Activated CD4-positive, alpha-beta T cell treated with anti-CD3 and anti-CD28 coated beads, Interleukin-2, Interleukin-6, amounts not matched to agents 100 ng/mL and 50 ng/mL, durations not matched to agents 16 hours and 8 hours (primary cell): ENCODE measurements around the gene TIGD4.
A peak's percentile ranks its signal among the peaks of the same experiment; 100 is the strongest.
"Not testable (repeated sequence)": the region's sequence is repeated elsewhere in the genome, so short reads cannot be mapped to it uniquely, and the experiment has no call there.

Experiments
- DNase-seq: peaks from one replicate; pipeline ENCODE4 v3.0.0-alpha.2; 2020

TIGD4 gene

DNA sequence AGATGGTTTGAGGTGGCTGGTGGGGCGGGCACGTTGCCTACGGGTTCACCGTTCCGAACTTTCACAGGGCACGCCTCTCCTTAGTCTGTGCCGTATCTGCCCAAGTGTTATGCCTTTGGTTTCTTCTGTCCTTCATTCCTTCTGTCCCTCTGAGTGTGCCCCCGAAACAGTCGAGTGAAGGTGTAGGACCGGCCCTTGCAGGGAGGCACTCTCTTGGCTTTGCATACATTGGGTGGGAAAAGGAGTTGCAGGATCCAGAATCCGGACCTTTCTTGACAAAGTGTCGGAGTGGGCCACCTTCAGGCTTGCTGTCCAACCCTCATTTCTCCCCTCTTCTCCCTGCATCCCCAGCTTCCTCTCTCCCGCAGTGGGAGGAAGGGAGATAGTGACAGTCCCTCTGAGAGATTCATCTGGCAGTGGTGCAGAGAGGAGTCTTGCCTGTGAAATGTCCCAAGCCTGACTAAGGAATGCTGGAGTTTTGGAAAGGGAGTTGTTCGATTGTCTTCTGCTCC is 793 bp upstream of the TIGD4 start:
- no peak for DNase-seq

- DNase-seq = peak; percentile 48
These were observed 646 bp downstream of the TIGD4 start for GRCh38 chr4:152778656-152779512.

DNA sequence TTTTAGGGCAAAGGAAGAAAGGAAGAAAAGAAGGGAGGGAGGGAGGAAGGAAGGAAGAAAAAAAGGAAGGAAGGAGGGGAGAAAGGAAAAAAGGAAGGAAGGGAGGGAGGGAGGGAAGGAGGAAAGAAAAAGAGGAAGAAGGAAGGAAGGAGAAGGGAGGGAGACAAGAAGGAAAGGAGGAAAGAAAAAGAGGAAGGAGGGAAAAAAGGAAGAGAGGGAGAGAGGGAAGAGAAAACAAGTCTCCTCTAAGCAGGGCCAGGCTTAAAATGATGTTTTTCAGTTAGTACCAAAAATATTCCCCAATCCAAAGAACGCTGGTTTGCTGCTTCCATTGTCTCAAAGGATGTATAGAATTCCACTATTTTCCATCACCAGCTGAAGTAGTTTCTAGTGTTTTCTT is 2.0 kb downstream of the TIGD4 start:
- DNase-seq = no peak

GRCh38 chr4:152776352-152776751 is 3.2 kb downstream of the TIGD4 start:
- no peak for DNase-seq

- DNase-seq = no peak
These were observed 5.6 kb downstream of the TIGD4 start for GRCh38 chr4:152773953-152774352.

GRCh38 chr4:152773339-152773738 is 6.2 kb downstream of the TIGD4 start:
- no peak for DNase-seq

GRCh38 chr4:152771741-152772533 is 7.6 kb downstream of the TIGD4 start:
- peak; percentile 18 for DNase-seq

- DNase-seq = not testable (repeated sequence)
These were observed 14.3 kb downstream of the TIGD4 start for GRCh38 chr4:152765069-152765737.

GRCh38 chr4:152763796-152764195 is 15.7 kb downstream of the TIGD4 start:
- no peak for DNase-seq

GRCh38 chr4:152748619-152749018 is 30.9 kb downstream of the TIGD4 start:
- DNase-seq = no peak

- DNase-seq = no peak
These were observed 32.1 kb downstream of the TIGD4 start for GRCh38 chr4:152747444-152747843.

DNA sequence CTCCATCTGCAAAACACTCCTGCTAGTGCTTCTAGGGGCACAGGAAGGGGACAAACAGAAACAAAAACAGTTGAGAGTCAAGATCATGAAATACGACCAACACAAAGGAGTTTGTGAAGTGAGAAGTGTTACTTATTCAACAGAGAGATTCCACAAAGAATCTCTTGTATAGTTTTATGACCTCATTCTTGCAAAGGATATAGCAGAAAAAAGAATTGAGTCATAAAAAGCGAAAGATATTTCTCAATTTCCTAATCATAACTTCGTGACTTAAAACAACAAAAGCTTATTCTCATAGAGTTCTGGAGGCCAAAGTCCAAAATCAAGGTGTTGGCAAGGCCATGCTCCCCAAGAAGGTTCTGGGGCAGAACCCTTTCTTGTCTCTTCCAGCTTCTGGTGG is 40.7 kb downstream of the TIGD4 start:
- no peak for DNase-seq

DNA sequence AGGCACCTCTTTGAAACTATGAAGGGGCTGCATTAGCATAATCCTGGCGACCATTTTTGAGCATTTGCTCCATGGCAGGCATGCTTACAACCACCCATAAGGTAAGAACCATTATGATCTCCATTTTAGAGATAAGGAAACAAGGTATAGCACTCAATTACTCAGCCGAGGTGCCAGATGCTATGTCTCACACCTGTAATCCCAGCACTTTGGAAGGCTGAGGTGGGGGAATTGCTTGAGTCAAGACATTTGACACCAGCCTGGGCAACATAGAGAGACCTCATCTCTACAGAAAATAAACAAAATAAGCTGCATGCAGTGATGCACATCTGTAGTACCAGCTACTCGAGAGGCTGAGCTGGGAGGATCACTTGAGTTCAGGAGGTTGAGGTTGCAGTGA is 43.6 kb downstream of the TIGD4 start:
- no peak for DNase-seq

DNA sequence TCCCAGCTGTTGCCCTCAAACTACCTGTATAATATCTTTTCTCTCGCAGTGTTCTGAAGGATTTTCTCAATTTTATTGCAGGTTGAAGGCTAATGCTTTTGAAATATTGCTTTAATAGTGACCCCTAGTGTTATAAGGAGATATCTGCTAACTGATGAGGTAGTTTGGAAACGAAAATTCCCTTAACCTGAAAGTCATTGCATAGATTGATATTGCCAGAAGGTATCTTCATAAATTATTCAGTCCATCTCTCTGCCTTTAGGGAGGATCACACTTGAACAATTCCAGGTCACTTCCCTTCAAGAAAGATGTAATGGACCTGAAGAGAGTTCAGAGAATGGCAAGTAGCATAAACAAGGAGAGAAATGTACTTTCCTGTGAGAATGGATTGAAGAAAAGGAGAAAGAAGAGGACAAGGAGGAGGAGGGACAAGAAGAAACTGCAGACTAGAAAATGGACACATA is 44.1 kb downstream of the TIGD4 start:
- peak; percentile 36 for DNase-seq

DNA sequence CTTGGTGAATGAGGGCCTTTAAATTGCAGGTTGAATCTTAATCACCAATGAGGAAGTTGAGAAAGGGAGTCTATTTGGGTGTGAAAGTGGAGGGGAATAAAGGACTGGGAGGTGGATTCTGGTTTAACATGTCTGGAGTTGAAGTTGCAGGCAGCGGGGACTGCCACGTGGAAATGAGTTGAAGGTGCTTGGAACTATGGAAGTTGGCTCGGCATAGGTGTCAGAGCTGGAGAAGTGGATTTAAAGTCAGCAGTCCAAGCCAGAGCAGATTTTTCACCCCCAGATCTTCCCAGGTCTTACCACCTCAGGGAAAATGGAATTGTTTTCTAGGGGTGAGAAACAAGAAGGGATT is 44.9 kb downstream of the TIGD4 start:
- DNase-seq = no peak

GRCh38 chr4:152734015-152734698 is 45.4 kb downstream of the TIGD4 start:
- no peak for DNase-seq

DNA sequence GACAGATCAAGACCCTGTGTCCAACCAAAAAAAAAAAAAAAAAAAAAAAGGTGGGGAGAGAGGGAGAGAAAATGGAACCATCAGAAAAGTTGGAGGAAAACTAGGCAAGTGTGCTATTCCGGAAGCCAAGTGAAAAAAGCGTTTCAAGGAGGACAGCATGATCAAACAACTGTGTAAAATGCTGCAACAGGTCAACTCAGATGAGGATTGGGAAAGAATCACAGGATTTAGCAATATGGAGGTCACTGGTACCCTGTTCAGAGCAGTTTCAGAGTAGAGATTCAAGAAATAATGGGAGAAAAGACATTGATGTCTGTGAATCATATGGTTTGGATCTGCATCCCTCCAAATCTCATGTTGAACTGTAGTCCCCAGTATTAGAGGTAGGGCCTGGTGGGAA is 47.5 kb downstream of the TIGD4 start:
- DNase-seq = no peak

- DNase-seq = peak; percentile 7
These were observed 50.1 kb downstream of the TIGD4 start for GRCh38 chr4:152729466-152729865.

GRCh38 chr4:152728343-152728742 is 51.2 kb downstream of the TIGD4 start:
- DNase-seq = no peak

- no peak for DNase-seq
These were observed 51.7 kb downstream of the TIGD4 start for GRCh38 chr4:152727784-152728183.

- DNase-seq = no peak
These were observed 55.0 kb downstream of the TIGD4 start for GRCh38 chr4:152724494-152724893.

DNA sequence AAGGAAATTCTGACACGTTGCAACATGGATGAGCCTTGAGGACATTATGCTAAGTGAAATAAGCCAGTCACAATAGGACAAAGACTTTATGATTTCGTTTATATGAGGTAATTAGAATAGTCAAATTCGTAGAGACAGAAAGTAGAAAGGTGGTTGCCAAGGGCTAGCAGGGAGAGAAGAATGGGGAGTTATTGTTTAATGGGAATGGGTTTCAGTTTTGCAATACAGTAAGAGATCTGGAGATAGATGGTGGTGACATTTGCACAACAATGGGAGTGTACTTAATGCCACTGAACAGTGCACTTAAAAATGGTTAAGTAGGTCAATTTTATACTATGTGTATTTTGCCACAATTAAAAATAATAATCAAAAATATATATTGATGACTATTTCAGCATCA is 56.3 kb downstream of the TIGD4 start:
- no peak for DNase-seq
